ENCODE measurements around the gene NRXN3.

- no peak for TF ChIP-seq GATA2 (IDR thresholded peaks at IDR 0.05; ENCODE audit: low read depth, low read length)
- TF ChIP-seq GATA3 (IDR thresholded peaks at IDR 0.05; ENCODE audit: low read depth, low read length) = no peak
These were observed 435.0 kb downstream of the NRXN3 start for GRCh38 chr14:78605025-78605762.

Data from SH-SY5Y (cell line).